ENCODE measurements around the gene LACRT. TPM values are rescaled to one million over a fixed set of nuclear protein-coding genes. Genes with fewer than 3 reads are reported as not detected.
"Not testable (repeated sequence)": the region's sequence is repeated elsewhere in the genome, so short reads cannot be mapped to it uniquely, and the experiment has no call there.

The LACRT gene
- total RNA-seq, 1 donor from 2014 or later = not detected

GRCh38 chr12:54648265-54648664 lies 13.6 kb upstream of the LACRT start, which contains the start of gene DCD:
Gene DCD (minus strand): TSS chr12:54648365. CDS start chr12:54648303, 62 bp downstream.
- ATAC-seq (no peak), DNase-seq (ENCODE audit: missing footprints) (no peak)
- intact Hi-C loops (cut with DNase I) = no loop called here

GRCh38 chr12:54641554-54641953 lies 6.9 kb upstream of the LACRT start:
- intact Hi-C loops (cut with DNase I) = no loop called here
- DNase-seq (ENCODE audit: missing footprints) (no peak), ATAC-seq (no peak)

GRCh38 chr12:54641089-54641488 lies 6.4 kb upstream of the LACRT start:
- ATAC-seq = no peak
- no peak for DNase-seq (ENCODE audit: missing footprints)
- intact Hi-C loops (cut with DNase I) = no loop called here

GRCh38 chr12:54639112-54639511 lies 4.4 kb upstream of the LACRT start:
- ATAC-seq; DNase-seq (ENCODE audit: missing footprints); intact Hi-C loops (cut with DNase I): not testable (repeated sequence)

GRCh38 chr12:54631988-54632728 lies 2.5 kb downstream of the LACRT start:
- intact Hi-C loops (cut with DNase I) = no loop called here
- no peak for ATAC-seq
- DNase-seq (ENCODE audit: missing footprints) = no peak

- no peak for DNase-seq (ENCODE audit: missing footprints)
- intact Hi-C loops (cut with DNase I) = no loop called here
- ATAC-seq = no peak
These were observed 3.1 kb downstream of the LACRT start for GRCh38 chr12:54631551-54631950.

GRCh38 chr12:54629925-54630324 lies 4.8 kb downstream of the LACRT start:
- intact Hi-C loops (cut with DNase I) = no loop called here
- ATAC-seq = no peak
- no peak for DNase-seq (ENCODE audit: missing footprints)

- ATAC-seq = no peak
- DNase-seq (ENCODE audit: missing footprints) = no peak
- intact Hi-C loops (cut with DNase I) = no loop called here
These were observed 6.4 kb downstream of the LACRT start for GRCh38 chr12:54628186-54628846.

- intact Hi-C loops (cut with DNase I) = no loop called here
- ATAC-seq (no peak), DNase-seq (ENCODE audit: missing footprints) (no peak)
These were observed 7.4 kb downstream of the LACRT start for GRCh38 chr12:54627304-54627703.

GRCh38 chr12:54625598-54625997 lies 9.1 kb downstream of the LACRT start:
- intact Hi-C loops (cut with DNase I) = no loop called here
- no peak for DNase-seq (ENCODE audit: missing footprints)
- no peak for ATAC-seq

GRCh38 chr12:54624315-54625279 lies 10.1 kb downstream of the LACRT start:
- no peak for DNase-seq (ENCODE audit: missing footprints)
- ATAC-seq = no peak
- intact Hi-C loops (cut with DNase I) = no loop called here

GRCh38 chr12:54622463-54623183 lies 12.1 kb downstream of the LACRT start:
- intact Hi-C loops (cut with DNase I) = no loop called here
- no peak for ATAC-seq
- DNase-seq (ENCODE audit: missing footprints) = no peak

GRCh38 chr12:54616933-54617680 lies 17.6 kb downstream of the LACRT start:
- ATAC-seq (no peak), DNase-seq (ENCODE audit: missing footprints) (no peak)
- intact Hi-C loops (cut with DNase I) = no loop called here

GRCh38 chr12:54612225-54612750 lies 22.4 kb downstream of the LACRT start:
- no peak for ATAC-seq
- DNase-seq (ENCODE audit: missing footprints) = no peak
- intact Hi-C loops (cut with DNase I) = no loop called here

GRCh38 chr12:54611715-54612149 lies 23.0 kb downstream of the LACRT start:
- ATAC-seq = no peak
- intact Hi-C loops (cut with DNase I) = no loop called here
- DNase-seq (ENCODE audit: missing footprints) = no peak

- intact Hi-C loops (cut with DNase I) = no loop called here
- no peak for ATAC-seq
- DNase-seq (ENCODE audit: missing footprints) = no peak
These were observed 25.9 kb downstream of the LACRT start for GRCh38 chr12:54608769-54609168.

GRCh38 chr12:54608156-54608555 lies 26.5 kb downstream of the LACRT start:
- intact Hi-C loops (cut with DNase I) = no loop called here
- no peak for DNase-seq (ENCODE audit: missing footprints)

GRCh38 chr12:54606556-54606955 lies 28.1 kb downstream of the LACRT start:
- ATAC-seq (no peak), DNase-seq (ENCODE audit: missing footprints) (no peak)
- intact Hi-C loops (cut with DNase I) = no loop called here

More at GRCh38 chr12:54608156-54608555, 26.5 kb downstream of the LACRT start:
- ATAC-seq = no peak

Data from Right ventricle myocardium inferior (tissue), 1 donor.